Keratinocyte (primary cell): ENCODE measurements around the gene DIPK1B. TPM values are rescaled to one million over a fixed set of nuclear protein-coding genes. Genes with fewer than 3 reads are reported as not detected.
A peak's percentile ranks its signal among the peaks of the same experiment; 100 is the strongest.

Source experiments
- DNase-seq: peaks from one replicate; pipeline ENCODE4 v3.0.0-alpha.2; 2011; ENCODE audit warnings: low read depth, missing footprints, low spot score
- FAIRE-seq: peaks from 2 replicates; lab custom pipeline; 2011; peaks lifted over from hg19 to GRCh38; lab: Jason Lieb, UNC
- H2AFZ ChIP-seq: 2 replicates; pipeline ENCODE4 v1.6.0; 2012; ENCODE audit warnings: low read length, control low read depth, inconsistent platforms; ENCODE audit not compliant: control insufficient read depth
- H3K27ac ChIP-seq: 2 replicates; pipeline ENCODE4 v1.5.1; 2011; ENCODE audit warnings: low read length; ENCODE audit not compliant: control insufficient read depth, insufficient read depth
- H3K27me3 ChIP-seq: 3 replicates; pipeline ENCODE4 v1.6.0; 2011; ENCODE audit warnings: low read length; ENCODE audit not compliant: control insufficient read depth, insufficient read depth; ENCODE audit errors: extremely low read depth
- H3K36me3 ChIP-seq, 2 experiments: 2 replicates in 1 of 2; 3 replicates in 1 of 2; pipeline ENCODE4 v1.5.1; 2011; ENCODE audit warnings: low read length in 2 of 2, mild to moderate bottlenecking in 1 of 2; ENCODE audit not compliant: control insufficient read depth in 2 of 2, insufficient read depth in 2 of 2; ENCODE audit errors: extremely low read depth in 1 of 2
- H3K4me1 ChIP-seq: 3 replicates; pipeline ENCODE4 v1.5.1; 2011; ENCODE audit warnings: low read length; ENCODE audit not compliant: control insufficient read depth, insufficient read depth; ENCODE audit errors: extremely low read depth
- H3K4me2 ChIP-seq: 3 replicates; pipeline ENCODE4 v1.6.0; 2011; ENCODE audit warnings: low read depth, low read length; ENCODE audit not compliant: control insufficient read depth, insufficient read depth; ENCODE audit errors: extremely low read depth
- H3K4me3 ChIP-seq, 3 experiments: fragments of 200-600 bp in 1 of 3; sonication (generic) in 1 of 3; 2 replicates in 2 of 3; 3 replicates in 1 of 3; pipeline ENCODE4 v1.5.1; 2011 to 2016; ENCODE audit warnings: low read length in 3 of 3, mild to moderate bottlenecking in 3 of 3, control low read depth in 2 of 3, inconsistent platforms in 1 of 3, low read depth in 1 of 3, mixed read lengths in 1 of 3, mixed run types in 1 of 3, moderate library complexity in 1 of 3; ENCODE audit not compliant: control insufficient read depth in 2 of 3, insufficient read depth in 2 of 3; ENCODE audit errors: extremely low read depth in 1 of 3
- H3K79me2 ChIP-seq: 2 replicates; pipeline ENCODE4 v1.6.0; 2012; ENCODE audit warnings: low read length; ENCODE audit not compliant: control insufficient read depth, insufficient read depth
- H3K9ac ChIP-seq: 3 replicates; pipeline ENCODE4 v1.6.0; 2011; ENCODE audit warnings: low read length; ENCODE audit not compliant: control insufficient read depth, insufficient read depth; ENCODE audit errors: extremely low read depth
- H3K9me1 ChIP-seq: 3 replicates; pipeline ENCODE4 v1.6.0; 2011; ENCODE audit warnings: low read length; ENCODE audit not compliant: control insufficient read depth, insufficient read depth; ENCODE audit errors: extremely low read depth
- H3K9me3 ChIP-seq: 2 replicates; pipeline ENCODE4 v1.5.1; 2012; ENCODE audit warnings: low read depth, low read length; ENCODE audit not compliant: control insufficient read depth
- H4K20me1 ChIP-seq: 3 replicates; pipeline ENCODE4 v1.6.0; 2011; ENCODE audit warnings: low read length; ENCODE audit not compliant: control insufficient read depth, insufficient read depth; ENCODE audit errors: extremely low read depth
- EZH2 ChIP-seq: IDR thresholded peaks from one replicate; pipeline ENCODE4 v1.6.1; 2012; ENCODE audit warnings: inconsistent platforms, mild to moderate bottlenecking, low read length, moderate library complexity
- dilution Hi-C: fragments of 300-500 bp; cut with MboI; formaldehyde crosslinking; loops from one replicate; pipeline ENCODE4 v1.7.0; 2020; ENCODE audit warnings: low sequenced_read_pairs; ENCODE audit not compliant: extremely low pct_ligation_motif_present
- polyA plus RNA-seq, 5 experiments: library from polyadenylated mRNA; depleted of rRNA in 3 of 5; stranded (reverse) in 3 of 5; stranded (forward) in 1 of 5; unstranded in 1 of 5; fragments of >200 nt; gene quantifications; 1 replicate in 1 of 5; 2 replicates in 3 of 5; 3 replicates in 1 of 5; pipeline versions ENCODE4 v1.2.1 to v1.2.3, GENCODE V29; 2011 to 2012; ENCODE audit warnings: missing spikeins in 2 of 5, low read depth in 1 of 5, low replicate concordance in 1 of 5
- TF ChIP-seq, protein P1 (sequence below), 3 experiments: IDR thresholded peaks in 1 of 3; conservative IDR thresholded peaks in 1 of 3; optimal IDR thresholded peaks in 1 of 3; 2 replicates in 2 of 3; 3 replicates in 1 of 3; pipeline versions ENCODE3 to v1.5.1; 2011; ENCODE audit warnings: low read length in 3 of 3, mild to moderate bottlenecking in 3 of 3, moderate library complexity in 2 of 3, control low read depth in 1 of 3, inconsistent platforms in 1 of 3; ENCODE audit not compliant: insufficient read depth in 2 of 3; ENCODE audit errors: extremely low read depth in 1 of 3

DIPK1B gene
- polyA plus RNA-seq, 1 donor (not counting 4 experiments of a cell fraction or from before 2014, with no cell fraction given), result not detected

DNA sequence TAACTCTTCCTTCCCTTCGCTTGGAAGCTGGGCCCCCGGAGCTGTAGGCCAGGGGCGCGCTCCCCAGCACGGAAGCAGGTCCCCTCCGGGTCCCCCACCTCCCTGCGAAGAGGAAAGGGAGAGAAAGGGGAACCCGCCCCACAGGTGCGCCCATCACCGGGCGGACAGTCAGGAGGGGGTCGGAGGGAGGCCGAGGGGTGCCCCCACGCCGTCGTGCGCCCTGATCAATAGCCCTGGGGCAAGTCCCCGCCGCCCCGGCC is 25.9 kb upstream of the DIPK1B start:
- DNase-seq (no peak), FAIRE-seq (no peak)
- Histone ChIP-seq H3K27ac (no peak overlapping the region), H3K4me3 (peak overlapping the region; percentile 58 to 86 (median 80)), H3K27me3 (no peaks in the 10 kb centered on the region), H3K36me3 (peaks cover 0 to 3% of the 10 kb centered on the region in 2 experiments), H3K79me2 (peaks cover 15% of the 10 kb centered on the region), H3K9ac (peak overlapping the region; percentile 71), H4K20me1 (peaks cover 2% of the 10 kb centered on the region), H3K4me2 (peak overlapping the region; percentile 74), H3K4me1 (peaks cover 12% of the 10 kb centered on the region), H2AFZ (no peak overlapping the region), H3K9me3 (no peaks in the 10 kb centered on the region), H3K9me1 (no peaks in the 10 kb centered on the region)
- dilution Hi-C loops, result no loop called here
- no peak for TF ChIP-seq EZH2
- TF ChIP-seq, protein P1, sequence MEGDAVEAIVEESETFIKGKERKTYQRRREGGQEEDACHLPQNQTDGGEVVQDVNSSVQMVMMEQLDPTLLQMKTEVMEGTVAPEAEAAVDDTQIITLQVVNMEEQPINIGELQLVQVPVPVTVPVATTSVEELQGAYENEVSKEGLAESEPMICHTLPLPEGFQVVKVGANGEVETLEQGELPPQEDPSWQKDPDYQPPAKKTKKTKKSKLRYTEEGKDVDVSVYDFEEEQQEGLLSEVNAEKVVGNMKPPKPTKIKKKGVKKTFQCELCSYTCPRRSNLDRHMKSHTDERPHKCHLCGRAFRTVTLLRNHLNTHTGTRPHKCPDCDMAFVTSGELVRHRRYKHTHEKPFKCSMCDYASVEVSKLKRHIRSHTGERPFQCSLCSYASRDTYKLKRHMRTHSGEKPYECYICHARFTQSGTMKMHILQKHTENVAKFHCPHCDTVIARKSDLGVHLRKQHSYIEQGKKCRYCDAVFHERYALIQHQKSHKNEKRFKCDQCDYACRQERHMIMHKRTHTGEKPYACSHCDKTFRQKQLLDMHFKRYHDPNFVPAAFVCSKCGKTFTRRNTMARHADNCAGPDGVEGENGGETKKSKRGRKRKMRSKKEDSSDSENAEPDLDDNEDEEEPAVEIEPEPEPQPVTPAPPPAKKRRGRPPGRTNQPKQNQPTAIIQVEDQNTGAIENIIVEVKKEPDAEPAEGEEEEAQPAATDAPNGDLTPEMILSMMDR (optimal IDR thresholded peaks at IDR 0.05 in 1 of 3, IDR thresholded peaks at IDR 0.05 in 1 of 3, conservative IDR thresholded peaks at IDR 0.05 in 1 of 3; ENCODE audit: extremely low read depth in 1 of 3, insufficient read depth in 2 of 3, low read length in 3 of 3), result no peak

DNA sequence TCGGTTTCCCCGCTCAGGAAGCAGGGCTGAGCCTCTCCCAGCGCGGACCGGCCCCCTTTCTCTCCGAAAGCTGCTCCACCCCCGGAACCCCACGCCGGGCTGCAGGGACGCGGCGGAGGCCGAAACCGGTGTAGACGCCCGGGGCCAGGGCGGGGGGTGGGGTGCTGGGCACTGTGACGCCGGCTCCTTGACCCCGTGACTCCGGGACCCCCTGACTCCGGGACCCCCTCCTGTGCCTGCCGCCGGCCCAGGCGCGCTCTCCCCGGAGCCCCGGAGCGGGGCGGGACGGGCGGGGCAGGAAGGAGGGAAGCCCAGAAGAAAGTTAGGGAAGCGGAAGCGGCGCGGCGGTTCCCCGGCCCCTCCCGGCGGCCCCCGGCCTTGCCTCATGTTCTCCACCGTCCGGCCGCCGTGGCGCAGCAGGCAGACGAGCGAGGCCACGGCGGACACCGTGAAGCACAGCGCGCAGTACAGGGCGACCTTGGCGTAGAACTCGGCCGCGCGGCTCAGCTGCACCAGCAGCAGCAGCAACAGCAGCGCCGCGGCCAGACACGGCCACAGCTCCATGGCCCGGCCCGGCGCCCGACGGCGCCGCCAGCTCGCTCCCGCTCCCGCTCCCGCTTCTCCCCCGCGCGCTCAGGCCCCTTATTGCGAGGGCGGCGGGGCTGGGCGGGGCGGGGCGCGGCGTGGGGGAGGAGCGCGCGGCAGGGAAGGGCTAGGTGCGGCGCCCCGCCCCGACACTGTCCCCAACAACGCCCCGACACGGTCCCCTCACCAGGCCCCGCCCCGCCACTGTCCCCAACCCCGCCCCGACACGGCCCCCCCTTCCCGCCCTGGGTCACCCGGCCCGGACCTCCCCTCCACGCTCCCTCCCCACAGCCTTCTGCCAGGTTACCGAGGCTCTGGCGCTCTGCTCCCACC is 25.3 kb upstream of the DIPK1B start, which contains the start of gene AGPAT2:
AGPAT2 (minus strand) TSS at position 664 of the 918 bp plus-strand sequence; CDS start at position 564, 100 bp downstream.
- Histone ChIP-seq H4K20me1 (no peaks in the 10 kb centered on the region), H3K9me3 (no peaks in the 10 kb centered on the region), H3K9ac (peak within 1 kb of the TSS; percentile 71), H3K36me3 (peaks cover 0 to 3% of the 10 kb centered on the region in 2 experiments), H3K27ac (no peak within 1 kb of the TSS), H3K79me2 (peaks cover 15% of the 10 kb centered on the region), H2AFZ (peak within 1 kb of the TSS; percentile 73), H3K9me1 (no peaks in the 10 kb centered on the region), H3K4me2 (peak within 1 kb of the TSS; percentile 74), H3K4me3 (peak within 1 kb of the TSS; percentile 58 to 86 (median 80)), H3K4me1 (peaks cover 12% of the 10 kb centered on the region), H3K27me3 (no peaks in the 10 kb centered on the region)
- no peak for TF ChIP-seq EZH2
- TF ChIP-seq, protein P1 (optimal IDR thresholded peaks at IDR 0.05 in 1 of 3, IDR thresholded peaks at IDR 0.05 in 1 of 3, conservative IDR thresholded peaks at IDR 0.05 in 1 of 3; ENCODE audit: extremely low read depth in 1 of 3, insufficient read depth in 2 of 3, low read length in 3 of 3), result no peak
- dilution Hi-C loops, result no loop called here
- no peak for DNase-seq
- no peak for FAIRE-seq
